ENCODE data around the gene IPO13.

- TF ChIP-seq, protein P1, sequence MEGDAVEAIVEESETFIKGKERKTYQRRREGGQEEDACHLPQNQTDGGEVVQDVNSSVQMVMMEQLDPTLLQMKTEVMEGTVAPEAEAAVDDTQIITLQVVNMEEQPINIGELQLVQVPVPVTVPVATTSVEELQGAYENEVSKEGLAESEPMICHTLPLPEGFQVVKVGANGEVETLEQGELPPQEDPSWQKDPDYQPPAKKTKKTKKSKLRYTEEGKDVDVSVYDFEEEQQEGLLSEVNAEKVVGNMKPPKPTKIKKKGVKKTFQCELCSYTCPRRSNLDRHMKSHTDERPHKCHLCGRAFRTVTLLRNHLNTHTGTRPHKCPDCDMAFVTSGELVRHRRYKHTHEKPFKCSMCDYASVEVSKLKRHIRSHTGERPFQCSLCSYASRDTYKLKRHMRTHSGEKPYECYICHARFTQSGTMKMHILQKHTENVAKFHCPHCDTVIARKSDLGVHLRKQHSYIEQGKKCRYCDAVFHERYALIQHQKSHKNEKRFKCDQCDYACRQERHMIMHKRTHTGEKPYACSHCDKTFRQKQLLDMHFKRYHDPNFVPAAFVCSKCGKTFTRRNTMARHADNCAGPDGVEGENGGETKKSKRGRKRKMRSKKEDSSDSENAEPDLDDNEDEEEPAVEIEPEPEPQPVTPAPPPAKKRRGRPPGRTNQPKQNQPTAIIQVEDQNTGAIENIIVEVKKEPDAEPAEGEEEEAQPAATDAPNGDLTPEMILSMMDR (IDR thresholded peaks at IDR 0.05) = no peak
- no peak for TF ChIP-seq POLR2A (IDR thresholded peaks at IDR 0.05)
Observed at GRCh38 chr1:43908226-43908625, 38.5 kb upstream of the IPO13 start.
